Adrenal gland (tissue), 12 donors: ENCODE measurements around the gene PPP2R3C. TPM values are rescaled to one million over a fixed set of nuclear protein-coding genes. Genes with fewer than 3 reads are reported as not detected.

Experiments
- DNase-seq, 7 donors: peaks; one replicate each; pipeline ENCODE4 v3.0.0-alpha.2; 2019 to 2020
- H3K27ac ChIP-seq, 5 donors: fragments of 200-600 bp; sonication (generic) in 4 of 5; 1 replicate in 3 of 5; 2 replicates in 2 of 5; pipeline versions ENCODE4 v1.5.1 to v1.8.0; 2016 to 2020; ENCODE audit warnings: mild to moderate bottlenecking in 1 of 5
- H3K27me3 ChIP-seq: fragments of 200-600 bp; 2 replicates; pipeline ENCODE4 v1.8.0; 2021
- H3K36me3 ChIP-seq, 2 donors: fragments of 200-600 bp; replicated peaks in 1 of 2; 1 replicate in 1 of 2; 2 replicates in 1 of 2; pipeline versions ENCODE4 v1.5.1 to v1.8.0; 2018 to 2022
- H3K4me1 ChIP-seq, 2 donors: fragments of 200-600 bp; replicated peaks in 1 of 2; 1 replicate in 1 of 2; 2 replicates in 1 of 2; pipeline versions ENCODE4 v1.5.1 to v1.8.0; 2018 to 2021
- H3K4me3 ChIP-seq, 4 donors: fragments of 200-600 bp; sonication (generic) in 3 of 4; one replicate each; pipeline ENCODE4 v1.5.1; 2016 to 2018
- H3K9me3 ChIP-seq, 3 donors: fragments of 200-600 bp; sonication (generic) in 1 of 3; replicated peaks in 1 of 3; 1 replicate in 2 of 3; 2 replicates in 1 of 3; pipeline versions ENCODE4 v1.5.1 to v1.8.0; 2016 to 2021
- POLR2A ChIP-seq, 2 donors: fragments of 450-650 bp; IDR thresholded peaks; one replicate each; pipeline ENCODE4 v1.6.1; 2017; ENCODE audit warnings: antibody characterized with exemption in 2 of 2, mild to moderate bottlenecking in 2 of 2, moderate library complexity in 1 of 2
- WGBS, 4 donors: extraction: QIAGEN DNeasy Blood & Tissue Kit in 2 of 4; methylation state at CpG; one replicate each; pipeline versions ENCODE4 v1.1.5 to v1.1.7; 2013 to 2017; 5-methylcytosine and 5-hydroxymethylcytosine counted together
- intact Hi-C, 2 donors: fragments of 100-400 bp; cut with DNase I; formaldehyde crosslinking; loops; one replicate each; pipeline versions ENCODE4 v1.14.1 to v1.15.0; 2022 to 2023
- polyA plus RNA-seq, 3 donors: library from polyadenylated mRNA; stranded (reverse); fragments of 200-250 nt in 2 of 3; fragments of 350-450 nt in 1 of 3; fragmentation: Illumina TruSeq in 1 of 3; extraction: RNeasy Lipid Tissue Mini Kit (QIAGEN cat#74804) in 1 of 3; gene quantifications; one replicate each; pipeline ENCODE4 v1.2.3, GENCODE V29; 2013 to 2014
- total RNA-seq, 9 donors: library from RNA; depleted of rRNA in 4 of 9; stranded (reverse); fragments of >200 nt in 4 of 9; fragments of 120-200 nt in 1 of 9; fragmentation: NEBNext Ultra II Directional in 1 of 9; extraction: Animal tissue kit (Norgen Biotek cat#: 25700) in 1 of 9; gene quantifications; one replicate each; pipeline versions ENCODE4 v1.1.0 to v1.2.4, GENCODE V29; 2013 to 2023
- TF ChIP-seq, protein P1 (sequence below), 6 experiments: fragments of 450-650 bp in 4 of 6; fragments of 200-600 bp in 2 of 6; sonication (generic) in 1 of 6; IDR thresholded peaks; 1 replicate in 5 of 6; 2 replicates in 1 of 6; pipeline versions ENCODE4 v1.5.1 to v1.8.0; 2016 to 2021; ENCODE audit warnings: antibody characterized with exemption in 6 of 6, mild to moderate bottlenecking in 2 of 6, moderate library complexity in 1 of 6
- donor health status: healthy with polysubstance abuse.
- donor health status: Bipolar disorder and iron deficiency.
- donor health status: DM: yes; HTN: yes; CAD: no.
- donor health status: DM: no; HTN: no; CAD: no.
- donor health status: DM: no; HTN: no; CAD: no.
- donor health status: DM: yes; HTN: yes; CAD: no.

PPP2R3C gene
- total and polyA plus RNA-seq, 12 donors: 14.4 to 70.5 (median 31.5) TPM

- intact Hi-C loops: no loop called here
- no peaks in the 10 kb centered on the region for H3K27me3 ChIP-seq
- no peaks in the 10 kb centered on the region for H3K36me3 ChIP-seq
- H3K4me1 ChIP-seq: no peaks in the 10 kb centered on the region
- DNase-seq: no peak
- no peaks in the 10 kb centered on the region for H3K9me3 ChIP-seq
- no peak overlapping the region for H3K27ac ChIP-seq
- H3K4me3 ChIP-seq: no peak overlapping the region
- 92 to 98% (median 94%) methylated on average over 1 of the region's 1 CpG for WGBS, 4 donors
- TF ChIP-seq, protein P1, sequence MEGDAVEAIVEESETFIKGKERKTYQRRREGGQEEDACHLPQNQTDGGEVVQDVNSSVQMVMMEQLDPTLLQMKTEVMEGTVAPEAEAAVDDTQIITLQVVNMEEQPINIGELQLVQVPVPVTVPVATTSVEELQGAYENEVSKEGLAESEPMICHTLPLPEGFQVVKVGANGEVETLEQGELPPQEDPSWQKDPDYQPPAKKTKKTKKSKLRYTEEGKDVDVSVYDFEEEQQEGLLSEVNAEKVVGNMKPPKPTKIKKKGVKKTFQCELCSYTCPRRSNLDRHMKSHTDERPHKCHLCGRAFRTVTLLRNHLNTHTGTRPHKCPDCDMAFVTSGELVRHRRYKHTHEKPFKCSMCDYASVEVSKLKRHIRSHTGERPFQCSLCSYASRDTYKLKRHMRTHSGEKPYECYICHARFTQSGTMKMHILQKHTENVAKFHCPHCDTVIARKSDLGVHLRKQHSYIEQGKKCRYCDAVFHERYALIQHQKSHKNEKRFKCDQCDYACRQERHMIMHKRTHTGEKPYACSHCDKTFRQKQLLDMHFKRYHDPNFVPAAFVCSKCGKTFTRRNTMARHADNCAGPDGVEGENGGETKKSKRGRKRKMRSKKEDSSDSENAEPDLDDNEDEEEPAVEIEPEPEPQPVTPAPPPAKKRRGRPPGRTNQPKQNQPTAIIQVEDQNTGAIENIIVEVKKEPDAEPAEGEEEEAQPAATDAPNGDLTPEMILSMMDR (IDR thresholded peaks at IDR 0.05): no peak
- no peak for TF ChIP-seq POLR2A (IDR thresholded peaks at IDR 0.05)
These were observed 41.6 kb upstream of the PPP2R3C start for GRCh38 chr14:35163384-35163783.

DNA sequence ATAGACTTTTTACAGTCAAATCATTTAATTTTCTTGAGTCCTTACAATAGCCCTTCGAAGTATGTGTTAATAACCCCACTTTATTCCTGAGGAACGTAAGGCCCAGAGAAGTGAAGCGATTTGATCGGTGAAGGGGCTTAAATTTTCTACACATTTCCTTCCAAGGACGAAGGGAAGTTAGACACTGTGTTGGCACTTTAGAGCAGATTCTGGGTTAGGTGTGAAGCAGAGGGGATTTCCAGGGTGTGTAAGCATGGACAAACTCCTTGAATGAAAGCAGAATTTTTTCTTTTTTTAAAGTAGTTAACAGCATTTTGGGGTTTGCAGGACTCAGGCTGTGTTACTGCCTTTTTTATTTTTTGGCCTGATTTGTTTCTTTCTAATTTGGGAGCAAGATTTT lies 39.4 kb upstream of the PPP2R3C start:
- no peak for DNase-seq
- H3K9me3 ChIP-seq: no peaks in the 10 kb centered on the region
- no peak overlapping the region for H3K4me3 ChIP-seq
- no peak overlapping the region for H3K27ac ChIP-seq
- intact Hi-C loops: no loop called here
- no peaks in the 10 kb centered on the region for H3K4me1 ChIP-seq
- 79 to 91% (median 86%) methylated on average over 5 of the region's 5 CpGs for WGBS, 4 donors
- no peaks in the 10 kb centered on the region for H3K27me3 ChIP-seq
- H3K36me3 ChIP-seq: no peaks in the 10 kb centered on the region
- TF ChIP-seq, protein P1 (IDR thresholded peaks at IDR 0.05): no peak
- TF ChIP-seq POLR2A (IDR thresholded peaks at IDR 0.05): no peak

- Histone ChIP-seq H3K4me3 (no peak overlapping the region), H3K9me3 (no peaks in the 10 kb centered on the region), H3K36me3 (no peaks in the 10 kb centered on the region), H3K27ac (no peak overlapping the region), H3K27me3 (no peaks in the 10 kb centered on the region), H3K4me1 (peaks cover 0 to 7% of the 10 kb centered on the region in 2 donors)
- no peak for DNase-seq
- no peak for TF ChIP-seq POLR2A (IDR thresholded peaks at IDR 0.05)
- intact Hi-C loops: no loop called here
- 46 to 53% (median 49%) methylated on average over 6 of the region's 6 CpGs for WGBS, 4 donors
These were observed 38.1 kb upstream of the PPP2R3C start for GRCh38 chr14:35159742-35160409.

GRCh38 chr14:35158951-35159653 lies 37.3 kb upstream of the PPP2R3C start:
- DNase-seq: no peak
- no peaks in the 10 kb centered on the region for H3K36me3 ChIP-seq
- WGBS, 4 donors: 89 to 93% (median 92%) methylated on average over 8 of the region's 8 CpGs
- H3K4me1 ChIP-seq: peaks cover 0 to 7% of the 10 kb centered on the region in 2 donors
- no peaks in the 10 kb centered on the region for H3K9me3 ChIP-seq
- intact Hi-C loops: no loop called here
- H3K4me3 ChIP-seq: no peak overlapping the region
- TF ChIP-seq POLR2A (IDR thresholded peaks at IDR 0.05): no peak
- TF ChIP-seq, protein P1 (IDR thresholded peaks at IDR 0.05): no peak
- H3K27me3 ChIP-seq: no peaks in the 10 kb centered on the region
- H3K27ac ChIP-seq: no peak overlapping the region
